Stromal cell of bone marrow (primary cell): ENCODE results near the gene HIVEP2.

Source experiments
- DNase-seq: peaks from one replicate; pipeline ENCODE4 v3.0.0-alpha.2; 2012; ENCODE audit warnings: low read depth

HIVEP2 gene

GRCh38 chr6:142816486-142816885 lies 128.5 kb downstream of the HIVEP2 start:
- DNase-seq, result no peak

DNA sequence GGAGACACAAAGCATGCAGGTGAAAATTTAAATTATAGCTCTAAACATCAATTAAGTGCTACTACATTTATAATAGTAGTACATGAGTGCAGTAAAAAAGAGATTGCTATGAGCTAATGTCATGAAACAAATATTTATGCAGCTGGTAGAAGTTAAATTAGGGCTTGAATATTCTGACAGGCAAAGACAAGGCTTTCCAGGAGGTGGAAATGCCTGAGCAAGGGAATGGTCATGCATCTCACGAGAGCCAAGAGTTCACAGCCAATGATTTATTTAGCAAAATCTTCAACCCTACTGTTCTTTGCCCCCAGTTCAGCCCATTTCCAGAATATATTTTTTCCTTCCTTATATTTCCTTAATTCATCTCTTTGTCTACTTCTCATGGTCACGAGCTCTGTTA lies 128.9 kb downstream of the HIVEP2 start:
- no peak for DNase-seq

DNA sequence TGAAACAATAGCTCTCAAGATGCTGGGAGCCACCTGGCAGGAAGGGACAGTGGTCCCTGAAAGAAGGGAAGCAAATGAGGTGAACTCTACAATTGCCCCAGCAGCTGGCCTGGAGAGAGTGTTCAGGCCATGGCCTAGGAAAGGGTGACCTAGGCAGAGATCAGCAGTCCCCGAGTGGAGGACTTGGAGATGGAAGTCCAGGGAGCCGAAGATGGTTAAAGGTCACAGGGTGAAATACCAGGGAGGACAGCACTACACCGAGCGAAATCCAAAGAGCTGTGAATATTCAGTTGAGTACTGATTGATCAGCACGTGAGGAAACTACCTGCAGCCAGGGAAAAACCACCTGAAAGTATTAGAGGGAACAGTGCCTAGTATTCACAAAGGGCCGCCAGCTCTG lies 133.1 kb downstream of the HIVEP2 start:
- DNase-seq, result no peak

- no peak for DNase-seq
These were observed 133.9 kb downstream of the HIVEP2 start for GRCh38 chr6:142810952-142811514.

DNA sequence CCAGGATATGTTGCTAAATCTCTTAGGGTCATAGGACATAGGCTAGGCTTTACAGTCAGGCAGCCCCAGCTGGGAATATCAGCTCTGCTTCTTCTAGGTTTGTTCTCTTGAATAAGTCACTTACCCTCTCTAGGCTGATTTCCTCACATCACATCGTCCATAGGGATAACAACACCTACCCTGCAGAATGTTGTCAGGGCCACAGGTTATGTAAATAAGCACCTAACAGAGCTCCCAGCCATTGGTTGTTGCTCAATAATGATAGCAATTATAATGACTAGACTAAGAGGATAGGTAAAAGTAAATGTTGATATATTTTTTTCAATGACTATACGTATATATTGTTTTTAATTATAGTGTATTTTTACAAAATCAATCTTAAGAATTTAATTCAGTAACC lies 135.0 kb downstream of the HIVEP2 start:
- DNase-seq, result no peak

DNA sequence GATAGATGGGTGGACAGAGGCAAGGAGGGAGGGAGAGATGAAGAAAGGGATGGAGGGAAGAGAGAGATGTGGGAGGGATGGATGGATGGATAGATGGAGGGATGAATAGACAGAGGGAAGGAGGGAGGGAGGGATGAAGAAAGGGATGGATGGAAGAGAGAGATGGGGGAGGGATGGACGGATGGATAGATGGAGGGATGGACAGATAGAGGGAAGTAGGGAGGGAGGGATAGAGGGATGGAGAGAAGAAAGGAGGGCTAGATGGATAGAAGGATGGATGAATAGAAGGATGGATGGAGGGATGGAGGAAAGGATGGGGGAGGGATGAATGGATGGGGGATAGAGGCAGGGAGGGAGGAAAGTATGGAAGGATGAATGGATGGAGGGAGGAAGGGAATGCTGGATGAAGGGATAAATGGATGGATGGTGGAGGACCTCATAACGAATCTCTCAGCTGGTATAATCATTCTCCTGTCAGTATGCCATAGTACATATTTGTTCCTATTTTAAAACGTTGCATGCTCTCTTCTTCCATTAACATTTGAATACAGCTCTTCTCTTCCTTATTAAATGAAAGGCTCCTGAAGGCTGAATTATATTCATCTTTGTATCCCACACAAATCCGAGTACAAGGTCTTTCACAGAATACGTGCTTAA lies 136.4 kb downstream of the HIVEP2 start:
- no peak for DNase-seq

DNA sequence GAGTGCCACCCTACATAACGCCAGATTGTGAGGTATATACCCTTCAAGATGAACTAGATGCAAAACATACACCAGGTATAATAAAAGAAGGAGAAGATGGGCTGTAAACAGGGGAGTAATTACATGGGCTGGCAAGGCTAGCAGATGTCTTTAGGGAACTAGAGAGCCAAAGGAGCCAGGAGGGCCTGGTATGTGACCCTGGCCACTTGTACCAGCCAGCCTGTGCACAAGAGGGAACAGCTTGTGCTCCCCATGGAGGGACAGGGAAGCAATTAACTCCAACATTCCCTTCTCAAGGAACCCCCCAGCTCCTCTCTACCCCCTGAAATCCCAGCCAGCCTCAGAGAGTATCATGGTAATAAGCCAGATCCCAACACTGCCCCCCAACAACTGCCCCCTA lies 139.9 kb downstream of the HIVEP2 start:
- DNase-seq, result no peak

GRCh38 chr6:142804490-142804889 lies 140.5 kb downstream of the HIVEP2 start:
- DNase-seq, result no peak

GRCh38 chr6:142803495-142804058 lies 141.4 kb downstream of the HIVEP2 start:
- DNase-seq, result no peak

DNA sequence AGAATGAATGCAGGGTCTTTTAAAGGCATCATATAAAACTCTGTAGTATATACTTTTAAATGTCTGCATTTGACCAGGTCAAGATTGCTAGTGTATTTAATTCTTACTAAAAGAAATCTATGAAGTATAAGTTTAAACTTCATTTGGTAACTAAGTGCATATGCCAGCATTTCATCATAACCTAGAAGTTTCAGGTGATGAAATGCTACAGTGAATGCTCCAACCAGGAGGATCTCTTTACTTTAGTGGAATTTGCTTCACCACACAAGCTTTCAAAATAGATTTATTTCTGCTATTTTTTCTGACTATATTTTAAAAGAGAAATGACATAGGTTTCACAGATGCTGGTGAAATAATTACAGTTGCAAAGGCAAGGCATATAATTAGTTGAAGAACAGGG lies 141.9 kb downstream of the HIVEP2 start:
- DNase-seq, result no peak

DNA sequence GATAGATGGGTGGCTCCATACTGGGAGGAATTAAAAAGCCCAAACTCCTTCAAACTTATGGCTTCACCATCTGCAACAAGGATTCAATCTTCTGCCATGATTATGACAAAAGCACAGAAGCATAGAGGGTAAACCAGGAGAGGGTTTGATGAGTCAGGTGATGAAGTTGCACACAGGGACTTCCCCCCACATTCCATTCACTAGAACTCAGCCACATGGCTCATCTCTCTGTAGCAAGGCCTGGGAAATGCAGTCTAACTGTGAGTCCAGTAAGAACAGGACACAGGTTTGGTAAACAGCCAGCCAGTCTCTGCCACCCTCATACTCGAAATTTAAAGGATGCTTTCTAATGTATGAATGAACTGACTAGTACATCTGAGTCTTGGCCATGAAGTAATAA lies 142.9 kb downstream of the HIVEP2 start:
- peak; percentile 91 for DNase-seq

DNA sequence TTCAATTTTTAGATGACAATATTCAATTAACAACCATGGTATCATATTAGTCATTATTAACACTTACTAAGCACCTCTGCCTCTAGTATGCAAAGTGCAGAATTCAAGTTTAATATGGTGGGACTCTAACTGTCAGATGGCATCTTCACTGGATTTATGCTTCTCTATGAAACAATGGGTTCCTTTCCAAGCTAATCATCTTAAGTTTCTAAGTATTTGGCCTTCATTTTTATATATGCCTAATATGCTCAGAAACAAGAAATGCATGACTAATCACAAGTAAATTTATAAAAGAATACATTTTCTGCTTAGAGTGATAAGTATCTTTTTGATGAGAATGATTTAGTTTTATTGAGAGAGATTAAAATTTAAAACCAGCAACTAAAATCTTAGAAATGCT lies 144.7 kb downstream of the HIVEP2 start:
- DNase-seq, result no peak

DNA sequence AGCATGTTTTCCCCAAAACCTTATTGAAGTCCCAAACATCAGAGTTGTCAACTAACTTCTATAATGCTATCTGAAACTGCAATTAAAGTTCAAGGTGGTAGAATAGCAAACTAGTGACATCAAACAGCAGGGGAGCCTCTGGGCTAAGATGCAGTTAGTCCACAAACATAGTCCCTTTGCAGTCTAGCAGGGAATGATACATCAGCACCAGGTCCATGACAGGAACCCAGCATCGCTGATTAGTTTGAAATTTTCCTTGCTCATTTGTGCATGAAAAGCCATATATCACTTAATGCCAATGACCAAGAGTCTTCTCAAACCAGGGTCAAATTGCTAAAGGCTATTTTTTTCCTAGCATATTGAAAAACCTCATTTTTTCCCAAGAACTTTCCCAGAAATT lies 145.3 kb downstream of the HIVEP2 start:
- DNase-seq, result no peak

GRCh38 chr6:142797159-142797558 lies 147.8 kb downstream of the HIVEP2 start:
- no peak for DNase-seq

GRCh38 chr6:142796571-142796970 lies 148.4 kb downstream of the HIVEP2 start:
- DNase-seq, result peak; percentile 30

- DNase-seq, result no peak
These were observed 149.0 kb downstream of the HIVEP2 start for GRCh38 chr6:142796024-142796423.

DNA sequence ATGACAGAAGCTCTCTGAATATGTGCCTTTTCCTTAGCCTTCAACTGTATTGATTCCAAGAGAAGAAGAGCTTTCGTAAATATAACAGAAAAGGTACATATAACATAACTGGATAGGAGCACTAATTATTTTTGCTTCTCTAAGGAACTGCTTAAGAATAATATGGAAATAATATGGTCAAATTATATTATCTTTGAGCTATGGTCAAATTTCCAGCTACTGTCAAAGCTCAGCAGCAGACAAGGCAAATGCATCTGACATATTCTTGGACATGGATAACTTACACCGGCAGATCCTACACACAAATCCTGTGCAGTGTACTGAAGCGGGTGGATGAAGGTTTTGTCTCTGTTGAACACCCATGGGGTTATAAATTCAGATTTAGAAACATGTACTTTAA lies 150.6 kb downstream of the HIVEP2 start:
- no peak for DNase-seq

- no peak for DNase-seq
These were observed 154.7 kb downstream of the HIVEP2 start for GRCh38 chr6:142790257-142790656.

DNA sequence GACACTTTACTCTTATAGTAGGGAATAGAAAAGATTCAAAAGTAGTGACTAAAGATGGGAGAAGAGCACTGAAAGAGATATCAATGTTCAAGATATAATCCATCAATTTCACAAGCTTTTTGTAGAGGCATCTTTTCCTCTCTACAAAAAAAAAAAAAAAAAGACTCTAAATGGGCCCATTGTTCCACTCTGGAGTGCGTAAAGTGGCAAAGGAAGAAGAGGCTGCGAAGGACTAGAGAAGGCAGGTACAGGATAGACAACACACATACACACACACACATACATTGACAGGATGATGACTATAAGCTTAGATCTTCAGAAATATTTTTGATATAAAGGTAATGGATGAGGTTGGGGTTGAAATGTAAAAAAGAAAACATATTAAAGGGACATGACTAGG lies 157.6 kb downstream of the HIVEP2 start:
- no peak for DNase-seq

DNA sequence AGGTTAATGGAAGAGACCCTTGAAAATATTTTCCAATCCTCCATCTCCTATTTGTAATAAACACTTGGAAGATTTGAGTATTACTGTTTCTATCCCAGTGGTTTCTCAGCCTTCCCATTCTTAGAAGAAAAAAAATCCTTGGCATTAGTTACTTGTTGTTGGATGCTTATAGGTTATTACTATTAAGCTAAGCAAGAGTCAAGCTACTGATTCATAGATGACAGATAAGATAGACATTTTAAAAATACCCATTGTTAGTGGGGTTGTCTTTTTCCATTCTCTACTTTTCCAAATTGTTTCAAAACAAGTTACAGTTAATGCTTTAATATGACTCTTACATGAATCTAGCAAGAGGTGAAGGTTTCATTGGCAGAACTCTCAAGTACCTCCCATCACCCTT lies 158.5 kb downstream of the HIVEP2 start:
- DNase-seq, result peak; percentile 23

GRCh38 chr6:142784344-142784743 lies 160.6 kb downstream of the HIVEP2 start:
- DNase-seq, result no peak

DNA sequence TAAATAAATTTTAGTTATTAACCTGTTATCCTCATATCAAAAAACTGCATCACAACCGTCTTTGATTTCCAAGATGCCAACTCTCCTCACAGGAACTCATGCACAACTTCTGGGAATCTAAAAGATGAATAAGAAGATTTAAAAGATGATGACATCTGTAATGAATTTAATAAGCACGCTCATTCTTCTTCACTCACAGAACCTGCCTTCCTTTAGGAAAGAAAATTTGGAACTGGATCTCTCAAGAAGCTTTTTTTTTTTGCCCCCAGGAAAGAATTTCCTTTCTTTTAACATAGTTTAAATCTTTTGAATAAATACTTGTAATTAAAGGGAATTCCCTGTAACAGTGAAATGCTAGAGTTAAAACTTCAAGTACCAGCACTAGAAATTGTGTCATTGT lies 161.5 kb downstream of the HIVEP2 start:
- no peak for DNase-seq

GRCh38 chr6:142781129-142781528 lies 163.8 kb downstream of the HIVEP2 start:
- peak; percentile 23 for DNase-seq
